WTC11 (cell line): ENCODE measurements around the gene ETV7.

ENCODE experiments used
- CTCF ChIP-seq: fragments of 200-600 bp; IDR thresholded peaks from 2 replicates; pipeline ENCODE4 v1.8.0; 2022; ENCODE audit warnings: antibody characterized with exemption
- JUN ChIP-seq: sonication (generic); formaldehyde crosslinking; IDR thresholded peaks from 2 replicates; pipeline ENCODE4 v1.8.0; 2023; ENCODE audit warnings: mild to moderate bottlenecking, missing genetic modification reagents
- MAX ChIP-seq: sonication (generic); formaldehyde crosslinking; IDR thresholded peaks from 2 replicates; pipeline ENCODE4 v1.8.0; 2022; ENCODE audit warnings: mild to moderate bottlenecking, missing genetic modification reagents
- SP1 ChIP-seq: sonication (generic); formaldehyde crosslinking; conservative IDR thresholded peaks from 2 replicates; pipeline ENCODE4 v1.8.1; 2022; ENCODE audit warnings: missing genetic modification reagents
- TEAD4 ChIP-seq: sonication (generic); formaldehyde crosslinking; IDR thresholded peaks from 2 replicates; pipeline ENCODE4 v1.8.0; 2022; ENCODE audit warnings: mild to moderate bottlenecking, missing genetic modification reagents
- USF2 ChIP-seq: sonication (generic); formaldehyde crosslinking; IDR thresholded peaks from 2 replicates; pipeline ENCODE4 v1.8.1; 2023; ENCODE audit warnings: mild to moderate bottlenecking, missing genetic modification reagents, moderate library complexity
- ZNF232 ChIP-seq: sonication (generic); formaldehyde crosslinking; IDR thresholded peaks from 2 replicates; pipeline ENCODE4 v1.8.0; 2022; ENCODE audit warnings: mild to moderate bottlenecking, missing genetic modification reagents
- ZNF416 ChIP-seq: fragments of 250-450 bp; sonication (Bioruptor Pico); IDR thresholded peaks from 2 replicates; pipeline ENCODE4 v1.9.0; 2021; ENCODE audit warnings: mild to moderate bottlenecking, inconsistent platforms

GRCh38 chr6:36336208-36336710 is 51.2 kb downstream of the ETV7 start:
- TF ChIP-seq CTCF (no peak), ZNF416 (no peak), JUN (CRISPR knock-in tag) (no peak), USF2 (CRISPR knock-in tag) (no peak), MAX (CRISPR knock-in tag) (no peak), SP1 (CRISPR knock-in tag) (no peak), ZNF232 (CRISPR knock-in tag) (no peak), TEAD4 (CRISPR knock-in tag) (no peak)
